ENCODE results near the gene C5. TPM values are rescaled to one million over a fixed set of nuclear protein-coding genes. Genes with fewer than 3 reads are reported as not detected.
A peak's percentile ranks its signal among the peaks of the same experiment; 100 is the strongest.
"Not testable (repeated sequence)": the region's sequence is repeated elsewhere in the genome, so short reads cannot be mapped to it uniquely, and the experiment has no call there.

C5 gene
- total RNA-seq, 1 donor from 2014 or later = 3.1 TPM

- H3K27ac Mint-ChIP-seq = no peak overlapping the region
- TF ChIP-seq, protein P1, sequence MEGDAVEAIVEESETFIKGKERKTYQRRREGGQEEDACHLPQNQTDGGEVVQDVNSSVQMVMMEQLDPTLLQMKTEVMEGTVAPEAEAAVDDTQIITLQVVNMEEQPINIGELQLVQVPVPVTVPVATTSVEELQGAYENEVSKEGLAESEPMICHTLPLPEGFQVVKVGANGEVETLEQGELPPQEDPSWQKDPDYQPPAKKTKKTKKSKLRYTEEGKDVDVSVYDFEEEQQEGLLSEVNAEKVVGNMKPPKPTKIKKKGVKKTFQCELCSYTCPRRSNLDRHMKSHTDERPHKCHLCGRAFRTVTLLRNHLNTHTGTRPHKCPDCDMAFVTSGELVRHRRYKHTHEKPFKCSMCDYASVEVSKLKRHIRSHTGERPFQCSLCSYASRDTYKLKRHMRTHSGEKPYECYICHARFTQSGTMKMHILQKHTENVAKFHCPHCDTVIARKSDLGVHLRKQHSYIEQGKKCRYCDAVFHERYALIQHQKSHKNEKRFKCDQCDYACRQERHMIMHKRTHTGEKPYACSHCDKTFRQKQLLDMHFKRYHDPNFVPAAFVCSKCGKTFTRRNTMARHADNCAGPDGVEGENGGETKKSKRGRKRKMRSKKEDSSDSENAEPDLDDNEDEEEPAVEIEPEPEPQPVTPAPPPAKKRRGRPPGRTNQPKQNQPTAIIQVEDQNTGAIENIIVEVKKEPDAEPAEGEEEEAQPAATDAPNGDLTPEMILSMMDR (IDR thresholded peaks at IDR 0.05; ENCODE audit: unreplicated experiment) = no peak
- DNase-seq (ENCODE audit: low spot score in 2 of 2, unreplicated experiment in 2 of 2) = no peak
These were observed 72.8 kb downstream of the C5 start for GRCh38 chr9:120977321-120977720.

GRCh38 chr9:120974921-120975320 lies 75.2 kb downstream of the C5 start:
- Mint-ChIP-seq H3K36me3 (no peaks in the 10 kb centered on the region), H3K27ac (no peak overlapping the region), H3K4me3 (no peak overlapping the region), H3K9me3 (no peaks in the 10 kb centered on the region), H3K4me1 (peaks cover 11% of the 10 kb centered on the region), H3K27me3 (ENCODE audit: low read depth) (no peaks in the 10 kb centered on the region)
- DNase-seq (ENCODE audit: low spot score in 2 of 2, unreplicated experiment in 2 of 2) = no peak
- TF ChIP-seq, protein P1 (IDR thresholded peaks at IDR 0.05; ENCODE audit: unreplicated experiment) = no peak

More at GRCh38 chr9:120977321-120977720, 72.8 kb downstream of the C5 start:
- Mint-ChIP-seq H3K4me3 (no peak overlapping the region), H3K4me1 (peaks cover 8% of the 10 kb centered on the region), H3K36me3 (no peaks in the 10 kb centered on the region), H3K9me3 (no peaks in the 10 kb centered on the region), H3K27me3 (ENCODE audit: low read depth) (no peaks in the 10 kb centered on the region)

GRCh38 chr9:120974181-120974580 lies 75.9 kb downstream of the C5 start:
- Mint-ChIP-seq H3K36me3 (no peaks in the 10 kb centered on the region), H3K9me3 (no peaks in the 10 kb centered on the region), H3K4me1 (peaks cover 11% of the 10 kb centered on the region), H3K4me3 (no peak overlapping the region), H3K27me3 (ENCODE audit: low read depth) (no peaks in the 10 kb centered on the region), H3K27ac (peak overlapping the region; percentile 3)
- TF ChIP-seq, protein P1 (IDR thresholded peaks at IDR 0.05; ENCODE audit: unreplicated experiment) = no peak
- no peak for DNase-seq (ENCODE audit: low spot score in 2 of 2, unreplicated experiment in 2 of 2)

- H3K4me1 Mint-ChIP-seq = peaks cover 11% of the 10 kb centered on the region
- H3K9me3 Mint-ChIP-seq = no peaks in the 10 kb centered on the region
- H3K36me3 Mint-ChIP-seq = no peaks in the 10 kb centered on the region
- no peaks in the 10 kb centered on the region for H3K27me3 Mint-ChIP-seq (ENCODE audit: low read depth)
- TF ChIP-seq, protein P1 (IDR thresholded peaks at IDR 0.05; ENCODE audit: unreplicated experiment) = no peak
- no peak overlapping the region for H3K4me3 Mint-ChIP-seq
- no peak for DNase-seq (ENCODE audit: low spot score in 2 of 2, unreplicated experiment in 2 of 2)
- no peak overlapping the region for H3K27ac Mint-ChIP-seq
These were observed 78.1 kb downstream of the C5 start for GRCh38 chr9:120971938-120972337.

GRCh38 chr9:120971471-120971870 lies 78.6 kb downstream of the C5 start:
- not testable (repeated sequence) for H3K9me3 Mint-ChIP-seq

DNA sequence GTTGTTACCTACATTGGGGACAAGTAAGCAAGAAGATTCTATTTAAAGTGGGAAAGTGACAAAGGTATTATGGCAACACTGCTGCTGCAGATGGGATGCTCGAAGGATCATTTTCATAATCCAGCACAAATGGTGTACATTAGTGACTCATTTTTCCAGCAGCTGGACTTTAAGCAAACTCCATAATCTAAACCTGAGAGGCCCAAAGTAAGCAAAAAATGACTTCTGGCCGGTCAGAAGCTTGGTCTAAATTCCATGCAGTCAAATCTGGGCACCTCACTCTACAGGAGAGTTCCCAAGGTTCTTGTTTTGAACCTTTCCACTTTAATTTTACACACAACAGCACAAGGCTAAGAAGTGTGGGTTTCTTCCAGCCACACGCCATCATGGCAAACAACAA lies 79.8 kb downstream of the C5 start:
- Mint-ChIP-seq H3K36me3 (no peaks in the 10 kb centered on the region), H3K27ac (no peak overlapping the region), H3K9me3 (no peaks in the 10 kb centered on the region), H3K4me1 (peaks cover 16% of the 10 kb centered on the region), H3K27me3 (ENCODE audit: low read depth) (no peaks in the 10 kb centered on the region), H3K4me3 (no peak overlapping the region)
- DNase-seq (ENCODE audit: low spot score in 2 of 2, unreplicated experiment in 2 of 2) = no peak
- TF ChIP-seq, protein P1 (IDR thresholded peaks at IDR 0.05; ENCODE audit: unreplicated experiment) = no peak

More at GRCh38 chr9:120971471-120971870, 78.6 kb downstream of the C5 start:
- not testable (repeated sequence) for H3K27me3 Mint-ChIP-seq (ENCODE audit: low read depth); DNase-seq (ENCODE audit: low spot score in 2 of 2, unreplicated experiment in 2 of 2); H3K27ac Mint-ChIP-seq; H3K36me3 Mint-ChIP-seq; H3K4me3 Mint-ChIP-seq
- peaks cover 11% of the 10 kb centered on the region for H3K4me1 Mint-ChIP-seq
